Colonic mucosa (tissue), 4 donors: ENCODE results near the gene TLNRD1. TPM values are rescaled to one million over a fixed set of nuclear protein-coding genes. Genes with fewer than 3 reads are reported as not detected.

ENCODE experiments used
- DNase-seq: peaks from one replicate; pipeline ENCODE4 v3.0.0-alpha.2; 2020
- H3K27ac ChIP-seq: fragments of 200-600 bp; one replicate; pipeline ENCODE4 v1.8.0; 2021
- H3K27me3 ChIP-seq: fragments of 200-600 bp; one replicate; pipeline ENCODE4 v1.8.0; 2021
- H3K36me3 ChIP-seq: fragments of 200-600 bp; one replicate; pipeline ENCODE4 v1.8.0; 2021
- H3K4me1 ChIP-seq: fragments of 200-600 bp; one replicate; pipeline ENCODE4 v1.8.0; 2021; ENCODE audit warnings: mild to moderate bottlenecking
- H3K4me3 ChIP-seq: fragments of 200-600 bp; one replicate; pipeline ENCODE4 v1.8.0; 2021
- H3K9ac ChIP-seq, 2 donors: one replicate each; pipeline ENCODE4 v1.7.0; 2013; ENCODE audit warnings: control low read depth in 2 of 2, low read depth in 2 of 2, low read length in 2 of 2
- H3K9me3 ChIP-seq: fragments of 200-600 bp; one replicate; pipeline ENCODE4 v1.8.0; 2021
- intact Hi-C: fragments of 100-400 bp; cut with DNase I; formaldehyde crosslinking; loops from one replicate; pipeline ENCODE4 v1.14.1; 2022
- total RNA-seq, 2 donors: library from RNA; stranded (reverse); fragmentation: NEBNext Ultra II Directional in 1 of 2; extraction: Animal tissue kit (Norgen Biotek cat#: 25700) in 1 of 2; gene quantifications; one replicate each; pipeline ENCODE4 v1.2.1, GENCODE V29; 2021
- TF ChIP-seq, protein P1 (sequence below): fragments of 200-600 bp; IDR thresholded peaks from one replicate; pipeline ENCODE4 v1.8.0; 2022; ENCODE audit warnings: antibody characterized with exemption, mild to moderate bottlenecking
- donor health status: healthy.
- donor health status: DM: no; HTN: no; CAD: no.
- donor health status: DM: no; HTN: no; CAD: no.

The TLNRD1 gene
- total RNA-seq, 2 donors from 2014 or later, result 28.5 to 33.3 TPM

GRCh38 chr15:80999623-81000036 is 1.1 kb upstream of the TLNRD1 start:
- Histone ChIP-seq H3K9me3 (no peaks in the 10 kb centered on the region), H3K27me3 (no peaks in the 10 kb centered on the region), H3K27ac (peak overlapping the region; percentile 99), H3K4me1 (peaks cover 11% of the 10 kb centered on the region), H3K9ac (peak overlapping the region in 1 of 2 donors; percentile 99), H3K4me3 (peak overlapping the region; percentile 69), H3K36me3 (no peaks in the 10 kb centered on the region)
- intact Hi-C loops, result no loop called here
- TF ChIP-seq, protein P1, sequence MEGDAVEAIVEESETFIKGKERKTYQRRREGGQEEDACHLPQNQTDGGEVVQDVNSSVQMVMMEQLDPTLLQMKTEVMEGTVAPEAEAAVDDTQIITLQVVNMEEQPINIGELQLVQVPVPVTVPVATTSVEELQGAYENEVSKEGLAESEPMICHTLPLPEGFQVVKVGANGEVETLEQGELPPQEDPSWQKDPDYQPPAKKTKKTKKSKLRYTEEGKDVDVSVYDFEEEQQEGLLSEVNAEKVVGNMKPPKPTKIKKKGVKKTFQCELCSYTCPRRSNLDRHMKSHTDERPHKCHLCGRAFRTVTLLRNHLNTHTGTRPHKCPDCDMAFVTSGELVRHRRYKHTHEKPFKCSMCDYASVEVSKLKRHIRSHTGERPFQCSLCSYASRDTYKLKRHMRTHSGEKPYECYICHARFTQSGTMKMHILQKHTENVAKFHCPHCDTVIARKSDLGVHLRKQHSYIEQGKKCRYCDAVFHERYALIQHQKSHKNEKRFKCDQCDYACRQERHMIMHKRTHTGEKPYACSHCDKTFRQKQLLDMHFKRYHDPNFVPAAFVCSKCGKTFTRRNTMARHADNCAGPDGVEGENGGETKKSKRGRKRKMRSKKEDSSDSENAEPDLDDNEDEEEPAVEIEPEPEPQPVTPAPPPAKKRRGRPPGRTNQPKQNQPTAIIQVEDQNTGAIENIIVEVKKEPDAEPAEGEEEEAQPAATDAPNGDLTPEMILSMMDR, result no peak
- peak; percentile 86 for DNase-seq

- H3K4me1 ChIP-seq, result peaks cover 11% of the 10 kb centered on the region
- peak overlapping the region; percentile 99 for H3K9ac ChIP-seq
- TF ChIP-seq, protein P1, result no peak
- intact Hi-C loops, result no loop called here
- peak overlapping the region; percentile 99 for H3K27ac ChIP-seq
- no peaks in the 10 kb centered on the region for H3K27me3 ChIP-seq
- H3K36me3 ChIP-seq, result no peaks in the 10 kb centered on the region
- peak overlapping the region; percentile 69 for H3K4me3 ChIP-seq
- no peaks in the 10 kb centered on the region for H3K9me3 ChIP-seq
- DNase-seq, result peak; percentile 41
Observed at GRCh38 chr15:81000144-81000623, 539 bp upstream of the TLNRD1 start.

GRCh38 chr15:81001152-81002008 is 657 bp downstream of the TLNRD1 start:
- peak; percentile 68 for DNase-seq
- H3K27me3 ChIP-seq, result no peaks in the 10 kb centered on the region
- TF ChIP-seq, protein P1, result no peak
- H3K27ac ChIP-seq, result peak overlapping the region; percentile 99
- H3K4me1 ChIP-seq, result peaks cover 11% of the 10 kb centered on the region
- intact Hi-C loops, result no loop called here
- peak overlapping the region; percentile 69 for H3K4me3 ChIP-seq
- no peaks in the 10 kb centered on the region for H3K9me3 ChIP-seq
- peak overlapping the region; percentile 99 for H3K9ac ChIP-seq
- H3K36me3 ChIP-seq, result no peaks in the 10 kb centered on the region

- Histone ChIP-seq H3K27me3 (no peaks in the 10 kb centered on the region), H3K36me3 (no peaks in the 10 kb centered on the region), H3K9ac (peak overlapping the region; percentile 64 to 99), H3K4me3 (peak overlapping the region; percentile 69), H3K9me3 (no peaks in the 10 kb centered on the region), H3K27ac (peak overlapping the region; percentile 99), H3K4me1 (peaks cover 11% of the 10 kb centered on the region)
- intact Hi-C loops, result no loop called here
- TF ChIP-seq, protein P1, result no peak
- no peak for DNase-seq
Observed at GRCh38 chr15:81002009-81002330, 1.2 kb downstream of the TLNRD1 start.

- intact Hi-C loops, result no loop called here
- peak overlapping the region; percentile 69 for H3K4me3 ChIP-seq
- H3K27ac ChIP-seq, result peak overlapping the region; percentile 99
- no peaks in the 10 kb centered on the region for H3K27me3 ChIP-seq
- no peak for DNase-seq
- TF ChIP-seq, protein P1, result no peak
- H3K9me3 ChIP-seq, result no peaks in the 10 kb centered on the region
- peak overlapping the region; percentile 64 to 99 for H3K9ac ChIP-seq
- no peaks in the 10 kb centered on the region for H3K36me3 ChIP-seq
- H3K4me1 ChIP-seq, result peaks cover 11% of the 10 kb centered on the region
Observed at GRCh38 chr15:81002331-81003096, 1.8 kb downstream of the TLNRD1 start.
